Nephron (organoid): ENCODE measurements around the gene ZNF669.
A peak's percentile ranks its signal among the peaks of the same experiment; 100 is the strongest.

ENCODE experiments used
- H3K27ac Mint-ChIP-seq, 3 experiments: 2 replicates each; pipeline ENCODE4 v1.8.0; 2020; ENCODE audit warnings: mixed read lengths in 3 of 3, mild to moderate bottlenecking in 2 of 3, moderate library complexity in 1 of 3
- H3K27me3 Mint-ChIP-seq: 2 replicates; pipeline ENCODE4 v1.8.0; 2021; ENCODE audit warnings: low read depth, mild to moderate bottlenecking, moderate library complexity, mixed read lengths
- H3K36me3 Mint-ChIP-seq: 2 replicates; pipeline ENCODE4 v1.8.0; 2020; ENCODE audit warnings: low read depth, mixed read lengths
- H3K4me1 Mint-ChIP-seq: 2 replicates; pipeline ENCODE4 v1.8.0; 2020; ENCODE audit warnings: mixed read lengths
- H3K4me3 Mint-ChIP-seq, 3 experiments: 2 replicates each; pipeline ENCODE4 v1.8.0; 2020; ENCODE audit warnings: mild to moderate bottlenecking in 3 of 3, mixed read lengths in 3 of 3, moderate library complexity in 2 of 3
- H3K9me3 Mint-ChIP-seq: 2 replicates; pipeline ENCODE4 v1.8.0; 2020; ENCODE audit warnings: mixed read lengths
- TF ChIP-seq, protein P1 (sequence below), 3 experiments: fragments of 200-600 bp; sonication (generic); IDR thresholded peaks; one replicate each; pipeline ENCODE4 v1.5.0; 2021; ENCODE audit warnings: antibody characterized with exemption in 3 of 3; ENCODE audit not compliant: unreplicated experiment in 3 of 3

The ZNF669 gene

DNA sequence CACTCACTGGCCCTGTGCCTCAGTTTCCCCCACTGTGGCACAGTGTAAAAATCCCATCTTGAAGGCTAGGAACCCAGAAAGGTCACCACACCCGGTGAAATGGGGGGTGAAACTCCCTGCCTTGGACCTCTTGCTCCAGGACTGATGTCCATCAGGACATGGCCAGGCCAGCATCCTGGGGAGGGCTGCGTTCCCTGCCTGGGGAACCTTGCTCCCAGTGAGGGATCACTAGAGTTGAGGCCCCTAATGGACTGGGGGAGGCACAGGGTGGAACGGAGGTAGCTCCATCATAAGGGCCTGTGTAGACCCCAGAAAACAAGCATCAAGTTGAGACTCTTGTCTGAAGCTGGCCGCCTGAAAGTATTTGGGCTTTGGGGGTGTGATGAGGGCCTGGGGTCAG, 15.2 kb downstream of the ZNF669 start:
- no peak overlapping the region for H3K4me3 Mint-ChIP-seq
- TF ChIP-seq, protein P1, sequence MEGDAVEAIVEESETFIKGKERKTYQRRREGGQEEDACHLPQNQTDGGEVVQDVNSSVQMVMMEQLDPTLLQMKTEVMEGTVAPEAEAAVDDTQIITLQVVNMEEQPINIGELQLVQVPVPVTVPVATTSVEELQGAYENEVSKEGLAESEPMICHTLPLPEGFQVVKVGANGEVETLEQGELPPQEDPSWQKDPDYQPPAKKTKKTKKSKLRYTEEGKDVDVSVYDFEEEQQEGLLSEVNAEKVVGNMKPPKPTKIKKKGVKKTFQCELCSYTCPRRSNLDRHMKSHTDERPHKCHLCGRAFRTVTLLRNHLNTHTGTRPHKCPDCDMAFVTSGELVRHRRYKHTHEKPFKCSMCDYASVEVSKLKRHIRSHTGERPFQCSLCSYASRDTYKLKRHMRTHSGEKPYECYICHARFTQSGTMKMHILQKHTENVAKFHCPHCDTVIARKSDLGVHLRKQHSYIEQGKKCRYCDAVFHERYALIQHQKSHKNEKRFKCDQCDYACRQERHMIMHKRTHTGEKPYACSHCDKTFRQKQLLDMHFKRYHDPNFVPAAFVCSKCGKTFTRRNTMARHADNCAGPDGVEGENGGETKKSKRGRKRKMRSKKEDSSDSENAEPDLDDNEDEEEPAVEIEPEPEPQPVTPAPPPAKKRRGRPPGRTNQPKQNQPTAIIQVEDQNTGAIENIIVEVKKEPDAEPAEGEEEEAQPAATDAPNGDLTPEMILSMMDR (IDR thresholded peaks at IDR 0.05; ENCODE audit: unreplicated experiment in 3 of 3): no peak
- H3K36me3 Mint-ChIP-seq: peaks cover 3% of the 10 kb centered on the region
- H3K4me1 Mint-ChIP-seq: no peaks in the 10 kb centered on the region
- peaks cover 10% of the 10 kb centered on the region for H3K9me3 Mint-ChIP-seq
- no peaks in the 10 kb centered on the region for H3K27me3 Mint-ChIP-seq
- H3K27ac Mint-ChIP-seq: no peak overlapping the region

DNA sequence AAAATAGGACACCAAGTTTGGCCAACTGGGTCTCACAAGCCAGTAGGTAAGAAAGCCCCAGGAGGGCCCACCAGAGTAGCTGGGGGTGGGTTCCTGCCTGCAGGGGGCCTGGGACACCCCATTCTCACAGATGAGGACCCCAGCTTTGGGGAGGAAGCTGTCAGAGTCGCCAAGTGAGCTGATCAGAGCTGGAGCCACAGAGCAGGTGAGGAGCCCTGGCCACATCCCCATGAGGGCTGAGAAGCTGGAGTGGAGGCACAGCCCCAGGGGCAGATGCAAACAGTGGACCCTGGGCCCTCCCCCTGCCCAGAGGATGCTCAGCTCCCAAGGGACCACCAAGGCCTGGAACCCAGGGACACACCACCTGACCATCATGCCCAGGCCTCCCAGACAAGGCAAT, 16.9 kb downstream of the ZNF669 start:
- TF ChIP-seq, protein P1 (IDR thresholded peaks at IDR 0.05; ENCODE audit: unreplicated experiment in 3 of 3): no peak

DNA sequence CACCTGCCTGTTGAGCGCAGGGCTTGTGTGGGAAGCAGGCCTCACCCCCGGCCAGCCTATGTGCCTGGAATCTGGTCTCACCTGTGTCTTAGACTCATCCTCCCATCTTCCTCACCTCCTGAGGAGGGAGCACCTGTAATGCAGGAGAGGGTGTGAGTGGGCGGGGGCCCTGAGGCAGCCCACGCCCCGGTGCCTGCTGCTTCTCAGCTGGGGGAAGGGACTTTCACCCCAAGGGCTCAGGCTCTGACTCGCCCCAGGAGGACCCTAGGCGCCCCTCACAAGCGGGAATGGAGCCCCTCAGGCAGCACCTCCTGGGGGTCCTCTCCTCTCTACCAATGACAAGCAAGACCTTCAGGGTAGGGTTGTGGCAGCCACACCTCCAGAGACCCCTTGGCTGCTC, 18.8 kb downstream of the ZNF669 start:
- Mint-ChIP-seq H3K27ac (no peak overlapping the region), H3K9me3 (peaks cover 17% of the 10 kb centered on the region), H3K27me3 (no peaks in the 10 kb centered on the region), H3K4me1 (no peaks in the 10 kb centered on the region), H3K36me3 (no peaks in the 10 kb centered on the region), H3K4me3 (no peak overlapping the region)
- TF ChIP-seq, protein P1 (IDR thresholded peaks at IDR 0.05; ENCODE audit: unreplicated experiment in 3 of 3): no peak

More for the DNA sequence above, 16.9 kb downstream of the ZNF669 start:
- no peak overlapping the region for H3K4me3 Mint-ChIP-seq
- no peaks in the 10 kb centered on the region for H3K27me3 Mint-ChIP-seq
- no peaks in the 10 kb centered on the region for H3K36me3 Mint-ChIP-seq
- peaks cover 15% of the 10 kb centered on the region for H3K9me3 Mint-ChIP-seq
- H3K4me1 Mint-ChIP-seq: no peaks in the 10 kb centered on the region
- H3K27ac Mint-ChIP-seq: no peak overlapping the region

DNA sequence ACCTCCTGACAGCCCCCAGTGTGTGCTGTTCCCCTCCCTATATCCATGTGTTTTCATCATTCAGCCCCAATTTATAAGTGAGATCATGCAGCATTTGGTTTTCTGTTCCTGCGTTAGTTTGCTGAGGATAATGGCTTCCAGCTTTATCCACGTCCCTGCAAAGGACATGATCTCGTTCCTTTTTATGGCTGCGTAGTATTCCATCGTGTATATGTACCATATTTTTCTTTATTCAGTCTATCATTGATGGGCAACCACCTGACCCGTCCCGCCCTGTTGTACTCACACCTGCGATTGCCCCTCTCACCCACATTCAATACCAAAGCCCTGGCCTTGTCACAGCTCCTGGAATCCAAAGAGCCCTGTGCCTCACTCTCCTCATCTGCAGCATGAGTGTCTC, 19.4 kb downstream of the ZNF669 start:
- Mint-ChIP-seq H3K9me3 (peaks cover 17% of the 10 kb centered on the region), H3K4me3 (no peak overlapping the region), H3K4me1 (no peaks in the 10 kb centered on the region), H3K27ac (no peak overlapping the region), H3K36me3 (no peaks in the 10 kb centered on the region), H3K27me3 (no peaks in the 10 kb centered on the region)
- TF ChIP-seq, protein P1 (IDR thresholded peaks at IDR 0.05; ENCODE audit: unreplicated experiment in 3 of 3): no peak

DNA sequence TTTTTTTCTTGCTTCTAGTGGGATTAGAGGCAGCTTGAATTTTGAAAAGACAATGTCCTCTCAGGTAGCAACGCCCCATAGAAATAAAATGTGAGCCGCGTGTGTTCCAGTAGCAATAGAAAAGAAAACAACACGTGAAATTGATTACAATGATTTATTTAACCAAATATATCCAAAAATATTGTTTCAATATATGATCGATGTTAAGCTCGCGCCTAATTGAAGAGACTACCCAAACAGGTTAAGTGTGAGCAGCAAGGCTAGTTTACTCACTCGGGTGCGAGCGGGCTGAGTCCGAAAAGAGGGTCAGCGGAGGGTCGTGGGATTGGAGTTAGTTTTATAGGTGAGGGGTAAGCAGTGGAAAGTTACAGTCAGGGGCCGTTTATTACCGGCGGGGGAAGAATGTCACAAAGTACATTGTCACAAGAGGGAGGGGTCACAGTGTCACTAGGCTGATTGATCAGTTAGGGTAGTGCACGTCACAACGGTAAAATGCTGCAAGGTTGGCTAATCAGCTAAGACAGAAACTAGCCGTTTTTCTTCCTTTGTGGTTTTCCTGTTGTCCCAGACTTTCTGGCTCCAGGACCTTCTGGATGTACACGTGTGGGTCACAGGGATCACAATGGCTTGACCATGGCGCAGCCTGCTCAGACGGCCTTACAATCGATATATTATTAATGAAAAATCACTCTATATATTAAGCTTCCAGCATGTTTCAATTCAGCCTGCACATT, 24.8 kb downstream of the ZNF669 start:
- peaks cover 10% of the 10 kb centered on the region for H3K4me1 Mint-ChIP-seq
- peak overlapping the region; percentile 97 to 99 (median 98) for H3K4me3 Mint-ChIP-seq
- H3K27me3 Mint-ChIP-seq: no peaks in the 10 kb centered on the region
- H3K27ac Mint-ChIP-seq: no peak overlapping the region
- TF ChIP-seq, protein P1 (IDR thresholded peaks at IDR 0.05; ENCODE audit: unreplicated experiment in 3 of 3): no peak
- H3K9me3 Mint-ChIP-seq: peaks cover 41% of the 10 kb centered on the region
- peaks cover 45% of the 10 kb centered on the region for H3K36me3 Mint-ChIP-seq
